Measurements from ENCODE around the gene MAT2A. TPM values are rescaled to one million over a fixed set of nuclear protein-coding genes. Genes with fewer than 3 reads are reported as not detected.

The MAT2A gene
- total and polyA plus RNA-seq, 9 of the 15 experiments (the other 6 are each of a cell fraction or from before 2014, with no cell fraction given), result 130 to 1,027 (median 240) TPM

- TF ChIP-seq NEUROD1 (IDR thresholded peaks at IDR 0.05; ENCODE audit: borderline replicate concordance, low read depth, low read length, partially characterized antibody) (peak; percentile 83), ZC3H4 (CRISPR knock-in tag; IDR thresholded peaks at IDR 0.05; ENCODE audit: borderline replicate concordance) (0 out of 2 replicates have a peak, but pooled peaks have one; percentile 45), GTF3C2 (IDR thresholded peaks at IDR 0.05; ENCODE audit: borderline replicate concordance, extremely low read depth, insufficient read length) (no peak), ZNF318 (IDR thresholded peaks at IDR 0.05; ENCODE audit: borderline replicate concordance in 1 of 2, low read depth in 1 of 2) (no peak; a peak in 1 of 4 replicates), GTF2A2 (tag; IDR thresholded peaks at IDR 0.05) (peak; percentile 97), FOXA3 (CRISPR knock-in tag; conservative IDR thresholded peaks at IDR 0.05 in 1 of 2, IDR thresholded peaks at IDR 0.05 in 1 of 2) (no peak), FOXA1 (IDR thresholded peaks at IDR 0.05; ENCODE audit: borderline replicate concordance) (no peak), ZNF445 (CRISPR knock-in tag; IDR thresholded peaks at IDR 0.05; ENCODE audit: low read depth) (no peak), HMG20B (CRISPR knock-in tag; IDR thresholded peaks at IDR 0.05) (no peak), ZNF830 (CRISPR knock-in tag; IDR thresholded peaks at IDR 0.05) (no peak; the same call in 1 of the 2 replicates)
- TF ChIP-seq, protein P1, sequence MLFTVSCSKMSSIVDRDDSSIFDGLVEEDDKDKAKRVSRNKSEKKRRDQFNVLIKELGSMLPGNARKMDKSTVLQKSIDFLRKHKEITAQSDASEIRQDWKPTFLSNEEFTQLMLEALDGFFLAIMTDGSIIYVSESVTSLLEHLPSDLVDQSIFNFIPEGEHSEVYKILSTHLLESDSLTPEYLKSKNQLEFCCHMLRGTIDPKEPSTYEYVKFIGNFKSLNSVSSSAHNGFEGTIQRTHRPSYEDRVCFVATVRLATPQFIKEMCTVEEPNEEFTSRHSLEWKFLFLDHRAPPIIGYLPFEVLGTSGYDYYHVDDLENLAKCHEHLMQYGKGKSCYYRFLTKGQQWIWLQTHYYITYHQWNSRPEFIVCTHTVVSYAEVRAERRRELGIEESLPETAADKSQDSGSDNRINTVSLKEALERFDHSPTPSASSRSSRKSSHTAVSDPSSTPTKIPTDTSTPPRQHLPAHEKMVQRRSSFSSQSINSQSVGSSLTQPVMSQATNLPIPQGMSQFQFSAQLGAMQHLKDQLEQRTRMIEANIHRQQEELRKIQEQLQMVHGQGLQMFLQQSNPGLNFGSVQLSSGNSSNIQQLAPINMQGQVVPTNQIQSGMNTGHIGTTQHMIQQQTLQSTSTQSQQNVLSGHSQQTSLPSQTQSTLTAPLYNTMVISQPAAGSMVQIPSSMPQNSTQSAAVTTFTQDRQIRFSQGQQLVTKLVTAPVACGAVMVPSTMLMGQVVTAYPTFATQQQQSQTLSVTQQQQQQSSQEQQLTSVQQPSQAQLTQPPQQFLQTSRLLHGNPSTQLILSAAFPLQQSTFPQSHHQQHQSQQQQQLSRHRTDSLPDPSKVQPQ (CRISPR knock-in tag; IDR thresholded peaks at IDR 0.05; ENCODE audit: borderline replicate concordance), result no peak
Observed at GRCh38 chr2:85538507-85539360, at the start of gene MAT2A (continued).

Measured in K562 (cell line).